Cerebellar nuclear complex (tissue), 1 donor: Measurements from ENCODE around the gene MYO5B.
"Not testable (repeated sequence)": the region's sequence is repeated elsewhere in the genome, so short reads cannot be mapped to it uniquely, and the experiment has no call there.

ENCODE experiments used
- DNase-seq, 2 experiments: peaks; one replicate each; lab custom pipeline; 2025; lab: John Stamatoyannopoulos, UW

The MYO5B gene

GRCh38 chr18:50099725-50100407 lies 95.1 kb downstream of the MYO5B start:
- DNase-seq = no peak

- DNase-seq = no peak
These were observed 97.2 kb downstream of the MYO5B start for GRCh38 chr18:50097702-50098101.

GRCh38 chr18:50096766-50097435 lies 98.0 kb downstream of the MYO5B start:
- no peak for DNase-seq

GRCh38 chr18:50094786-50095185 lies 100.2 kb downstream of the MYO5B start:
- not testable (repeated sequence) for DNase-seq

GRCh38 chr18:50094221-50094773 lies 100.7 kb downstream of the MYO5B start:
- no peak for DNase-seq

- DNase-seq = no peak
These were observed 101.4 kb downstream of the MYO5B start for GRCh38 chr18:50093366-50094064.

GRCh38 chr18:50092245-50092805 lies 102.6 kb downstream of the MYO5B start:
- DNase-seq = no peak

- DNase-seq = no peak
These were observed 103.3 kb downstream of the MYO5B start for GRCh38 chr18:50091509-50092244.

GRCh38 chr18:50090370-50091312 lies 104.3 kb downstream of the MYO5B start:
- DNase-seq = no peak

- no peak for DNase-seq
These were observed 105.2 kb downstream of the MYO5B start for GRCh38 chr18:50089702-50090101.

- no peak for DNase-seq
These were observed 111.2 kb downstream of the MYO5B start for GRCh38 chr18:50083708-50084107.

GRCh38 chr18:50080932-50081560 lies 113.9 kb downstream of the MYO5B start:
- DNase-seq = no peak

- DNase-seq = no peak
These were observed 114.6 kb downstream of the MYO5B start for GRCh38 chr18:50080316-50080715.

- peak; percentile 57 to 75 for DNase-seq
These were observed 115.2 kb downstream of the MYO5B start for GRCh38 chr18:50079571-50080295.

GRCh38 chr18:50076277-50076676 lies 118.7 kb downstream of the MYO5B start:
- no peak for DNase-seq

GRCh38 chr18:50075772-50076171 lies 119.2 kb downstream of the MYO5B start:
- DNase-seq = no peak

- no peak for DNase-seq
These were observed 120.5 kb downstream of the MYO5B start for GRCh38 chr18:50074404-50074803.

GRCh38 chr18:50073319-50073718 lies 121.6 kb downstream of the MYO5B start:
- no peak for DNase-seq

GRCh38 chr18:50072146-50072545 lies 122.8 kb downstream of the MYO5B start:
- DNase-seq = no peak
